ENCODE data around the gene CEP112. TPM values are rescaled to one million over a fixed set of nuclear protein-coding genes. Genes with fewer than 3 reads are reported as not detected.
"Not testable (repeated sequence)": the region's sequence is repeated elsewhere in the genome, so short reads cannot be mapped to it uniquely, and the experiment has no call there.

Gene CEP112
- total and polyA plus RNA-seq, 5 experiments from 2014 or later = 0.27 to 2.0 (median 1.7) TPM; not detected in 2

DNA sequence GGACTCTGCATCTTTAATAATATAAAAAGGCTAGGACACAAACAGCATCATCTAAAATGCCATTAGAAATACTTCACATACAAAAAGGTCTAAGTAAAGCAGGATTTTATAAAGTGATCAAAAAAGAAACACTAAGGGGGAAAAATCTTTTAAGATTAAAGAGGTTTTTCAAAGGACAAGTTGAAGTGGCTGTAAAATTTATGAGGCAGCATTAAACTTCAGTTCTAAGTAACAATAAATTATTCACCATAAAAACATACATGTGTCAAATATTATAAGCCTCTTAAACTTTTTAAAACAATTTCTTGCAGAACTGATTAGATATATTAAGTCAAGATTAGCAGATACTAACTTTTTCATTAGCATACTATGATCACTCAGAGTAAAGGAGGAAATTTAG, 20.8 kb downstream of the CEP112 start:
- Mint-ChIP-seq H3K27ac (no peak overlapping the region), H3K9me3 (no peaks in the 10 kb centered on the region)

DNA sequence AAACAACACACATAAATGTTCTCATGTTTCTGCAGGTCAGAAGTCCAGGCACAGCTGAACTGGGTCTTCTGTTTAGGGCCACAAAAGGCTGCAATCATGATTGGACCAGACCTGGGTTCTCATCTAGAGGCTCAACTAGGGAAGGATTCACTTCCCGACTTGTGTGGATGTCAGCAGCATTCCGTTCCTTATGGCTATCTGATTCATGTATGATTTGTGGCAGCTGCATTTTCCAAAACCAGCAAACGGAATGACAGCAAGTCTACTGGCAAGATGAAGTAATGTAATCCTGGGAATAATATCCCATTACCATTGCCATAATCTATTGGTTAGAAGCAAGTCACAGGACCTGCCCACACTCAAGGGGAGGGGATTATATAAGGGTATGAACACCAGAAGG, 22.1 kb downstream of the CEP112 start:
- no peaks in the 10 kb centered on the region for H3K36me3 Mint-ChIP-seq
- H3K27ac Mint-ChIP-seq = no peak overlapping the region
- no peaks in the 10 kb centered on the region for H3K9me3 Mint-ChIP-seq
- H3K4me3 Mint-ChIP-seq = no peak overlapping the region
- no peaks in the 10 kb centered on the region for H3K27me3 Mint-ChIP-seq
- ATAC-seq (no peak), DNase-seq (no peak)
- POLR2A ChIA-PET = no interaction called here
- no peaks in the 10 kb centered on the region for H3K4me1 Mint-ChIP-seq

More for the DNA sequence above, 20.8 kb downstream of the CEP112 start:
- H3K4me3 Mint-ChIP-seq = no peak overlapping the region
- DNase-seq = no peak
- no peaks in the 10 kb centered on the region for H3K27me3 Mint-ChIP-seq
- POLR2A ChIA-PET = no interaction called here
- H3K36me3 Mint-ChIP-seq = no peaks in the 10 kb centered on the region
- ATAC-seq = no peak
- H3K4me1 Mint-ChIP-seq = no peaks in the 10 kb centered on the region

DNA sequence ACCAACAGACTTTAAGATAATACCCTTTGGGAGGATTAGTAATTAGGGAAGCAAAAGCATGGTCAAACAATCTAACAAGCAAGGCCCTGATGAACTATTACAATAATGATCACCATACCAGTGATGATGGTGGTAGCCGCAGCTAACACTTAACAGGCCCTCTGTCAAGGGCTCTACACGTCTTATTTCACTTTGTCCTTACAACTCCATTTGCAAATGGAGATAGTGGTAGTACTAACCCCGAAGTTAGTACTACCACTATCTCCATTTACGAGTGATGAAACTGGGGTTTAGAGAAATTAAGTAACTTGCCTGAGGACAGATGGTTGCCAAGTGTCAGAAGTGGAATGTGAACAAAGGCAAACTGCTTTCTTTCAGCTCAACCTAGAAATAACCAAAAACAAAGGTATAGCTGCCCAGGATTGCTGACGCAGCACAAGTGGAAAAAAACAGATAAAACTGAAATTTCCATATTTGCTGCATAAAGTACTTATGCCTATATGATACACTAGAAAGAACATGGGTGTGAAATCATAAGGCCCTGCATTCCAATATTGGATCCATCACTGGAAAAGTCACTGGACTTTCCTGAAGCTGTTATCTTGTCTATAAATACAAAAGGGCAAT, 24.6 kb downstream of the CEP112 start:
- no peaks in the 10 kb centered on the region for H3K36me3 Mint-ChIP-seq
- H3K9me3 Mint-ChIP-seq = no peaks in the 10 kb centered on the region
- H3K27ac Mint-ChIP-seq = no peak overlapping the region
- no peak overlapping the region for H3K4me3 Mint-ChIP-seq
- no peaks in the 10 kb centered on the region for H3K27me3 Mint-ChIP-seq
- no peaks in the 10 kb centered on the region for H3K4me1 Mint-ChIP-seq
- POLR2A ChIA-PET = no interaction called here
- DNase-seq = no peak
- ATAC-seq = no peak

DNA sequence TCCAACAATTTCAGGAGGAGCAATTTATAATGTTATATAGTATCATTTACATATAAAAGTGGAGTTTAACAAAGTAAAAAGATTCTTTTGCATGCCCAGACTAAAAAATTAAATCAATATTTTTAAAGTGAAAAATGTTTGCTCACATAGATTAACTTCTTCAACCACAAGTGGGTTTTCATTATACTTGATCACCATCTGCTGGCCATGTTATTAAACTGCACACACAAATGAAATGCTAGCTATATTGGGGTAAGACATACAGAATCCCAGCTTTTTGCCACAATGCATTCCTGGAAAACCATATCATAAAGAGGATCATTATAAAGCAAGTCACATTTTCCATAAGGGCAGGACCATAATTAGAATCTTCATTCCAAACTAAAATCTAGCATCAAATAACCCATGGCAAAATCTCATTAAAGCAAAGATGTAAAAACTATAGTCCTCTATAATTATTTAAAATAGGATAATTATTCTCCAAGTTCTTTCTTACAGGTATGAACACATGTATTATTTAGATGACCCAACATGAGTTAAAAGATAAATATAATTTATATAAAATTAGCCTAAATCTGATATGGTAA, 26.3 kb downstream of the CEP112 start:
- peaks cover 0 to 2% (median 0%) of the 10 kb centered on the region in 4 donors for H3K4me1 Mint-ChIP-seq
- no peaks in the 10 kb centered on the region for H3K9me3 Mint-ChIP-seq
- peak in 5 of 10 donors; percentile 24 to 63 (median 50) for DNase-seq
- POLR2A ChIA-PET = interaction anchor here (0.6 kb wide), 1 partner anchor 1743 kb away, joined by 7 read pairs; no protein-coding TSS in a partner anchor
- peak in 1 of 2 donors; percentile 39 for ATAC-seq
- no peaks in the 10 kb centered on the region for H3K27me3 Mint-ChIP-seq
- H3K36me3 Mint-ChIP-seq = no peaks in the 10 kb centered on the region
- H3K4me3 Mint-ChIP-seq = no peak overlapping the region
- H3K27ac Mint-ChIP-seq = no peak overlapping the region

DNA sequence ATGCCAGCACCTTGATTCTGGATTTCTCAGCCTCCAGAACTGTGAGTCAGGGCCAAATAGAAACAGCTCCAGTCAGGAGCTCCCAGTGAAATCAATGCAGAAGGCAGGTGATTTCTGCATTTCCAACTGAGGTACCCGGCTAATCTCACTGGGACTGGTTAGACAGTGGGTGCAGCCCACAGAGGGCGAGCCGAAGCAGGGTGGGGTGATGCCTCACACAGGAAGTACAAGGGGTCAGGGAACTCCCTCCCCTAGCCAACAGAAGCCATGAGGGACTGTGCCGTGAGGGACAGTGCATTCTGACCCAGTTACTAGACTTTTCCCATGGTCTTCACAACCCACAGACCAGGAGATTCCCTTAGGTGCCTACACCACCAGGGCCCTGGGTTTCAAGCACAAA, 36.9 kb downstream of the CEP112 start:
- ATAC-seq, H3K4me3 Mint-ChIP-seq, H3K27ac Mint-ChIP-seq, H3K27me3 Mint-ChIP-seq, DNase-seq, POLR2A ChIA-PET, H3K4me1 Mint-ChIP-seq: not testable (repeated sequence)
- H3K9me3 Mint-ChIP-seq = peaks cover 0 to 20% (median 8%) of the 10 kb centered on the region in 9 donors
- peaks cover 0 to 17% (median 15%) of the 10 kb centered on the region in 3 donors for H3K36me3 Mint-ChIP-seq

DNA sequence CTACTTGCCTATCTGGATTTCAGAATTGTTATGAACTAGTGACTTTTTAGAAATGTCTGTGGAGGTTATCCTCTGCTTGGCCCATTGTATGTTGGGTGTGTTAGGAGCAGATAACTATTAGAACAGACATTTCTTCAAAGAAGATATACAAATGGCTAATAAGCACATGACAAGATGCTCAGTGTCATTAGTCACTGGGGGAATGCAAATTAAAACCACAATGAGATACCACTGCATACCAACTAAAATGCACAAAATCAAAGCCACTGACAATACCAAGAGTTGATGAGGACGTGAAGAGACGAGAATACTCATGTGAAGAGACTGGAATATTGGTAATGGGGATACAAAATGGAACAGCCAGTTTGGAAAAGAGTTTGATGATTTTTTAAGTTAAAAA, 39.2 kb downstream of the CEP112 start:
- H3K4me3 Mint-ChIP-seq = no peak overlapping the region
- DNase-seq (no peak), ATAC-seq (no peak)
- no peak overlapping the region for H3K27ac Mint-ChIP-seq
- H3K9me3 Mint-ChIP-seq = peaks cover 0 to 7% (median under 1%) of the 10 kb centered on the region in 9 donors
- H3K4me1 Mint-ChIP-seq = peaks cover 0 to 13% (median 2%) of the 10 kb centered on the region in 4 donors
- H3K27me3 Mint-ChIP-seq = peaks cover 0 to 9% (median 0%) of the 10 kb centered on the region in 5 donors
- H3K36me3 Mint-ChIP-seq = peaks cover 0 to 11% (median 6%) of the 10 kb centered on the region in 3 donors
- POLR2A ChIA-PET = no interaction called here

DNA sequence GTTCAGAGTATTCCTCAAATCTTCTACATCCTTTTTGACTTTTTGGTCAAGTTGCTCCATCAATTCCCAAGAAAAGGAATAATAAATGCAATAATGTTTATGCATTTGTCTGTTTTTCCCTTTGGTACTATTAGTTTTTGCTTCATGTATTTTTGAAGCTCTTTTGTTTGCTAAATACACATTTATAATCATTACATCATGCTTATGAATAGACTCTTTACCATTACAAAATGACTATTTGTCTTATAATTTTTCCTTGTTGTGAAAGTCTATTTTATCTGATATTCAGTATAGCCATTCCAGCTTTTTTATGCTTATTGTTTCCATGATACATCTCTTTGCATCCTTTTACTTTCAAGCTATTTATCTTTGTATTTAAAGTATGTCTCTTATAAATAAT, 41.2 kb downstream of the CEP112 start:
- H3K27ac Mint-ChIP-seq = no peak overlapping the region
- no peak for ATAC-seq
- no peak for DNase-seq

DNA sequence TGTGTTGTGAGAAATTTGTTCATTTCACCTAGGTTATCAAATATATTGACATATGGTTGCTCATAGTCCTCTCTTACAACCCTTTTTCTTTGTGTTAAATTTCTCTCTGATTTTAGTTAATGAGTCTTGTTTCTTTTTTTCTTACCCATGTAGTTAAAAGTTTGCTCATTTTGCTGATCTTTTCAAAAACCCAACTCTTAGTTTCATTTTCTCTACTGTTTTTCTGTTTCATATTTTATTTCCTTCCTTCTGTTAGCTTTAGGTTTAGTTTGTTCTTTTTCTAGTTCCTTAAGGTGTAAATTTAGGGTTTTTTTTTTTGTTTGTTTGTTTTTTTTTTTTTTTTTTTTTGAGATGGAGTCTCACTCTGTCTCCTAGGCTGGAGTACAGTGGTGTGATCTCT, 42.4 kb downstream of the CEP112 start:
- H3K4me3 Mint-ChIP-seq = peak overlapping the region in 1 of 10 donors; percentile 17
- POLR2A ChIA-PET = interaction anchor here (0.7 kb wide), 1 partner anchor 500 kb away, joined by 4 read pairs; no protein-coding TSS in a partner anchor
- no peak for DNase-seq
- H3K27ac Mint-ChIP-seq = no peak overlapping the region
- no peak for ATAC-seq
- H3K27me3 Mint-ChIP-seq = peaks cover 0 to 9% (median 0%) of the 10 kb centered on the region in 5 donors
- H3K36me3 Mint-ChIP-seq = peaks cover 0 to 2% (median 0%) of the 10 kb centered on the region in 3 donors
- peaks cover 0 to 6% (median 2%) of the 10 kb centered on the region in 4 donors for H3K4me1 Mint-ChIP-seq
- peaks cover 0 to 2% (median 0%) of the 10 kb centered on the region in 9 donors for H3K9me3 Mint-ChIP-seq

More for the DNA sequence above, 41.2 kb downstream of the CEP112 start:
- peaks cover 0 to 2% (median 0%) of the 10 kb centered on the region in 9 donors for H3K9me3 Mint-ChIP-seq
- POLR2A ChIA-PET = no interaction called here
- no peak overlapping the region for H3K4me3 Mint-ChIP-seq
- H3K27me3 Mint-ChIP-seq = peaks cover 0 to 9% (median 0%) of the 10 kb centered on the region in 5 donors
- H3K36me3 Mint-ChIP-seq = peaks cover 0 to 2% (median 0%) of the 10 kb centered on the region in 3 donors
- peaks cover 0 to 13% (median 2%) of the 10 kb centered on the region in 4 donors for H3K4me1 Mint-ChIP-seq

DNA sequence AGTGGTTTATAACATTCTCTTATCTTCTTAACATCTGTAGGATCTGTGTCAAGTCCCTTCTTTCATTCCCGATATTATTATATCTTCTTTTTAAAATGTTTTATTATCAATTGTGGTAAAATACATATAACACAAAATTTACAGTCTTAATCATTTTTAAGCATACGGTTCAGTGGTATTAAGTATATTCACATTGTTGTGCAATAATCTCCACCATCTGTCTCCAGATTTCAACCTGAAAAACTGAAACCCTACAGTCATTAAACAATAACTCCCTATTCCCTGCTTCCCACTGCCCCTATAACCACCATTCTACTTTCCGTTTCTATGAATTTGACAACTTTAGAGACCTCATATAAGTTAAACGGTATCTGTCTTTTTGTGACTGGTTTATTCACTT, 45.5 kb downstream of the CEP112 start:
- Mint-ChIP-seq H3K9me3 (peaks cover 0 to 2% (median 0%) of the 10 kb centered on the region in 9 donors), H3K4me3 (no peak overlapping the region), H3K27ac (no peak overlapping the region), H3K4me1 (peaks cover 0 to 5% (median 2%) of the 10 kb centered on the region in 4 donors), H3K27me3 (peaks cover 0 to 1% (median 0%) of the 10 kb centered on the region in 5 donors), H3K36me3 (no peaks in the 10 kb centered on the region)
- POLR2A ChIA-PET = no interaction called here
- DNase-seq (no peak), ATAC-seq (no peak)

DNA sequence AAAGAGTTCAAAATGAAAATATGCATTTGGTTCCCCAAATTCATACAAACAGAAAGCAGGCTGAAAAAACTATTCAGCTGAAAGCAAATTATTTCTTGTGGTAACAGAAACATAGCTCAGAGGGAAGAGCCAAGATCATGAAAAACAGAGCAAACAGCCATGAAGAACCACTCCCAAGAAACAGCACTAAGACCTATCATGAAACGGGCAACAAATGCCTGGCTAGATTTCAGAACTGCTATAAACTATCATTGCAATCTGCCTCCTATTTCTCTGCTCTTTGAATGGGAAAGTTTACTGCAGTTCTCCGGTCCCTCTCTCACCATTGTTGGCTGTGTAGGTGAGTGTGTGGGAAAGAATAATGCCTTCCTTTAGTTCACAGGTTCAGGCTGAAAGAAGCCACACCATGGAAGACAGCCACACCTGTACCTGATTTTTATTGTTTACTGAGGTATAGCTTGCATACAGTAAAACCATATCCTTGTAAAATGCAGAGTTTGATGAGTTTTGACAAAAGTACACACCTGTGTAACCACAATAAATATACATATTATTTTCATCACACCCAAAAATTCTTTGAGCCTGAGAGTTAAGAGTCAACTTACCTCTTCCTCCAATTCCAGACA, 48.2 kb downstream of the CEP112 start:
- H3K4me3 Mint-ChIP-seq = no peak overlapping the region
- POLR2A ChIA-PET = no interaction called here
- H3K27ac Mint-ChIP-seq = no peak overlapping the region
- no peaks in the 10 kb centered on the region for H3K4me1 Mint-ChIP-seq
- no peaks in the 10 kb centered on the region for H3K36me3 Mint-ChIP-seq
- H3K27me3 Mint-ChIP-seq = peaks cover 0 to 2% (median 0%) of the 10 kb centered on the region in 5 donors
- ATAC-seq (no peak), DNase-seq (no peak)
- H3K9me3 Mint-ChIP-seq = no peaks in the 10 kb centered on the region

DNA sequence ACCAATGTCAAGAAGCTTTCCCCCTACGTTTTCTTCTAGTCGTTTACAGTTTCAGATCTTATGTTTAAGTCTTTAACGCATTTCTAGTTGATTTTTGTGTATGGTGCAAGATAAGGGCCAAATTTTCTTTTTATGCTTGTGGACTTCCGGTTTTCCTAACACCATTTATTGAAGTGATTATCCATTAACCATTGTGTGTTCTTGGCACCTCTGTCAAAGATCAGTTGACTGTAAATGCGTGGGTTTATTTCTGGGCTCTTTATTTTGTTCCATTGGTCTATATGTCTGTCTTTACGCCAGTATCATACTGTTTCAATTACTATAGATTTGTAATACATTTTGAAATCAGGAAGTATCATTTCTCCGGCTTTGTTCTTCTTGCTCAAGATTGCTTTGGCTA, 49.5 kb downstream of the CEP112 start:
- Mint-ChIP-seq H3K9me3 (peaks cover 0 to 12% (median 5%) of the 10 kb centered on the region in 9 donors), H3K36me3 (peaks cover 0 to 9% (median under 1%) of the 10 kb centered on the region in 3 donors), H3K27me3 (peaks cover 0 to 3% (median 0%) of the 10 kb centered on the region in 5 donors), H3K4me1 (peaks cover 0 to 8% (median 0%) of the 10 kb centered on the region in 4 donors), H3K4me3 (no peak overlapping the region), H3K27ac (no peak overlapping the region)
- POLR2A ChIA-PET = no interaction called here
- ATAC-seq (no peak), DNase-seq (no peak)

DNA sequence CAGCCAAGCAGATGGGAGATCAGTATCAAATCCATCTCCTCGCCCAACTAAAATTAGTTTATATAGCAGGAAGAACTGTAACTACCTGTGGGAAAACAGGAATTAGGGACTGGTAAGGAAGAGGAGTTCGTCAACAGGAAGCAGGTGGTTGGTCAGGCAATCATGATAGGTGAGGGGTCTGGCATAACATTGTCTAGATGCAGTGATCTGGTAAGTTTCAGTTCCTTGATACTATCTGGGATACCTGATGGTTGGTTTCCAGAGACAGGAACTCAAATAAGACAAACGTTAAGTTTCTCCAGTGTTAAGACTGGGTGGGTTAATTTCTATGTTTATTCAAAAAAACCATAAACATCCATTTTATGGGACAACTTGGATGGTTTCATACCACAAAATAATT, 53.8 kb downstream of the CEP112 start:
- Mint-ChIP-seq H3K36me3 (peaks cover 3 to 19% (median 7%) of the 10 kb centered on the region in 3 donors), H3K27ac (peak overlapping the region in 1 of 10 donors; percentile 23), H3K4me1 (peaks cover 0 to 8% (median 0%) of the 10 kb centered on the region in 4 donors), H3K9me3 (peaks cover 2 to 24% (median 11%) of the 10 kb centered on the region in 9 donors), H3K4me3 (no peak overlapping the region), H3K27me3 (peaks cover 0 to 3% (median 0%) of the 10 kb centered on the region in 5 donors)
- DNase-seq (no peak), ATAC-seq (no peak)
- POLR2A ChIA-PET = no interaction called here

DNA sequence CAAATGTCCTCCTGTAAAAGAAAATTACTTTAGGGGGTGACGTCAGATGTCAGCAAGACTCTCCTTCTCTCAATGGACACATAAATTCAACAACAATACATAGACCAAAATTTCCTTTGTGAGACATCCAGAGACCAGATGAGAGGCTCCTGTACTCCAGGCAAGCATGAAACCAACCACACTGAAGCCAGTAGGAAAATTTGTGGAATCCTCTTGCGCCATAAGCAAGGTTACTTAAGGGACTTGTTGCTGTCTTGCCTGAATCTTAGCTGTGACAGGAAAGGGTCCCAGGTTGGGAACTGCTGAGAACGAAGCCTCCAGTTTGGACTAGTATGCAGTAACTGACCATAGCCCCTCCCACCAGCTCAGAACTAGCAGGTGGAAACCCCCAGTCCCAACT, 56.0 kb downstream of the CEP112 start:
- ATAC-seq (no peak), DNase-seq (no peak)
- peaks cover 2 to 24% (median 11%) of the 10 kb centered on the region in 9 donors for H3K9me3 Mint-ChIP-seq
- H3K36me3 Mint-ChIP-seq = peaks cover 3 to 19% (median 7%) of the 10 kb centered on the region in 3 donors
- no peak overlapping the region for H3K27ac Mint-ChIP-seq
- no peak overlapping the region for H3K4me3 Mint-ChIP-seq
- H3K4me1 Mint-ChIP-seq = peaks cover 0 to 8% (median 0%) of the 10 kb centered on the region in 4 donors
- POLR2A ChIA-PET = no interaction called here
- peaks cover 0 to 3% (median 0%) of the 10 kb centered on the region in 5 donors for H3K27me3 Mint-ChIP-seq
